Mucosa of rectum (tissue), 2 donors: Measurements from ENCODE around the gene TP53I11.
A peak's percentile ranks its signal among the peaks of the same experiment; 100 is the strongest.

Source experiments
- H3K27ac ChIP-seq, 2 donors: one replicate each; pipeline ENCODE4 v1.7.0; 2013; ENCODE audit warnings: inconsistent platforms in 2 of 2, low read depth in 2 of 2, low read length in 2 of 2
- H3K27me3 ChIP-seq, 2 donors: one replicate each; pipeline ENCODE4 v1.7.0; 2013; ENCODE audit warnings: low read length in 2 of 2; ENCODE audit not compliant: control insufficient read depth in 2 of 2, insufficient read depth in 2 of 2
- H3K36me3 ChIP-seq, 2 donors: one replicate each; pipeline ENCODE4 v1.7.0; 2013; ENCODE audit warnings: low read length in 2 of 2; ENCODE audit not compliant: control insufficient read depth in 2 of 2, insufficient read depth in 2 of 2
- H3K4me1 ChIP-seq, 2 donors: one replicate each; pipeline ENCODE4 v1.7.0; 2013; ENCODE audit warnings: low read length in 2 of 2, mild to moderate bottlenecking in 1 of 2; ENCODE audit not compliant: control insufficient read depth in 2 of 2, insufficient read depth in 2 of 2
- H3K4me3 ChIP-seq, 2 donors: one replicate each; pipeline ENCODE4 v1.7.0; 2013; ENCODE audit warnings: low read length in 2 of 2
- H3K9ac ChIP-seq, 2 donors: one replicate each; pipeline ENCODE4 v1.7.0; 2013; ENCODE audit warnings: low read length in 2 of 2, low read depth in 1 of 2, mild to moderate bottlenecking in 1 of 2
- H3K9me3 ChIP-seq, 2 donors: one replicate each; pipeline ENCODE4 v1.7.0; 2013; ENCODE audit warnings: low read length in 2 of 2; ENCODE audit not compliant: control insufficient read depth in 2 of 2
- donor health status: healthy.
- donor health status: Normal muscosa, but diverticular disease.

The TP53I11 gene

DNA sequence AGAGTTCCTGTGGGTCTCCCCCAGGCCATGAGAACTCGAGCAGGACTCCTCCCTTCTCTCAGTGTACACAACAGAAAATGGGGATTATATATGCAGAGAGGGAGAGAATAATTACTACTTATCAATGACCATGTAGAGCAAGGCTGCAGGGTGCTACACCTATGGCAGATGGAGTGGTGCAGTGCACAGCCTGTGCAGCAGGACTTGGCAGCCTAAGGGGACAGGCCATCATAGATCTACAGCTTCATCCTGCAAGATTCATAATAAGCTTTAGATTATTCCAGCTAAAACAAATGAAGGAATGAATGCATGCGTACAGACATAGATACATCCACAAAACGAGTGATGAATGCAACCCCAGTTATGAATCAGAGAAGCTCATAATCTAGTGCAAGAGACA, 8.4 kb upstream of the TP53I11 start:
- Histone ChIP-seq H3K9ac (peak overlapping the region in 1 of 2 donors; percentile 37), H3K9me3 (no peaks in the 10 kb centered on the region), H3K36me3 (no peaks in the 10 kb centered on the region), H3K4me1 (peaks cover 26 to 30% of the 10 kb centered on the region in 2 donors), H3K4me3 (no peak overlapping the region), H3K27me3 (no peaks in the 10 kb centered on the region), H3K27ac (peak overlapping the region; percentile 54 to 71)

GRCh38 chr11:44957776-44958564, 7.3 kb upstream of the TP53I11 start:
- Histone ChIP-seq H3K4me1 (peaks cover 31 to 32% of the 10 kb centered on the region in 2 donors), H3K4me3 (no peak overlapping the region), H3K9me3 (no peaks in the 10 kb centered on the region), H3K27me3 (no peaks in the 10 kb centered on the region), H3K9ac (no peak overlapping the region), H3K27ac (peak overlapping the region; percentile 54 to 71), H3K36me3 (no peaks in the 10 kb centered on the region)

DNA sequence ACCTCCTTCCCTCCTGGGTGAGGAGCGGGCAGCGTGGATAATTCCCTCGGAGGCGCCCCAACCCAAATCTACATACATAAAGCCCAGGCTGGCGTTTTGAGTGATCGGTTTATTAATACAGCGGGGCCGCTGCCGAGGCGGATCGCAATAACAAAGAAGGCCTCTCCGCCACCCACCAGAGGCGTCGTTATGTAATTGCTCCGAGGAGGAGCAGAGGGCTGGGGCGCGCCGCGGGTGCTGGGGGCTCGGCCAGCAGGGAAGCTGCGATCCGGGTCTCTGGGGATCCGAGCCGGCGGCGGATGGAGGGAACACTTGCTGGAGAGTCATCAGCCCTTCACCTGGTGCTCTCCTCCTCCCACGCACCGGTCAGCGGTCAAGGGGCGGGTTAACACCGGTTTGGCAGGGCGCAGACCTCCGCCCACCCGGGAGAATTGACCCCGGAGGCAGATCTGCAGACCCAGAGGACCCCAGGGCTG, 6.4 kb upstream of the TP53I11 start:
- Histone ChIP-seq H3K27ac (no peak overlapping the region), H3K9ac (no peak overlapping the region), H3K27me3 (no peaks in the 10 kb centered on the region), H3K9me3 (no peaks in the 10 kb centered on the region), H3K36me3 (no peaks in the 10 kb centered on the region), H3K4me3 (no peak overlapping the region), H3K4me1 (peaks cover 33 to 40% of the 10 kb centered on the region in 2 donors)

DNA sequence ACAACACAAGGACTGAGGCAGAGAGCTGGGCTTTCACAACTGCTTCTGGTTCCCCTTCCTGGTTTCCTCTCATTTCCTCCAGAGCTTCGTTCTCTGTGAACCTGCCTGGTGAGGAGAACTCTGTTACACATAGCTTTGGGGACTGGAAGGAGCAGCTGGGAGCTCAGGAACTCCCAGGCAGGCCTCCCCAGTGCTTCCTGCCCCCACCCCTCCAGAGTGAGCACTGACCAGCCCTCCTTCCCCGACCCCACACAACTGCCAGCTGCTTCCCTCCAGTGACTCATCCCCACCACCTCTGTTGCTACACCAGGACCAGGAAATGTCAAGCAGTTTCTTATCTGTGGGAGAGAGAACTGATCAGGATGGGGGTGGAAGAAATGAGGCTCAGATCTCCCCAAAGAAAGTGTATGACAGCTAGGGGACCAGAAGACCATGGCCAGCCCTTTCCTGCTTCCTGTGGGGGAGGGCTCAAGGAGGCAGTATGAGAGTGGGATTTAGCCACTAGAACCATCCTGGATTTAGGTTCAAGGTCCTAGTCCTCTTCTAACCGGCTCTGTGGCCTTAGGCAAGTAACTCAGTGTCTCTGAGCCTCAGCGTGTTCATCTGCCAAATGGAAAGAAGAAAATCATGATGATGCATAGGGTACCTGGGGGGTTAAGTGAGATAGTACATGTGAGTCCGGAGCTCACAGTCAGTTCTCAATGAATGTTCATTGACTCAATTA, 4.5 kb upstream of the TP53I11 start:
- Histone ChIP-seq H3K36me3 (no peaks in the 10 kb centered on the region), H3K9ac (peak overlapping the region in 1 of 2 donors; percentile 14), H3K4me1 (peaks cover 33 to 49% of the 10 kb centered on the region in 2 donors), H3K27ac (peak overlapping the region; percentile 53 to 60), H3K4me3 (no peak overlapping the region), H3K9me3 (no peaks in the 10 kb centered on the region), H3K27me3 (no peaks in the 10 kb centered on the region)

DNA sequence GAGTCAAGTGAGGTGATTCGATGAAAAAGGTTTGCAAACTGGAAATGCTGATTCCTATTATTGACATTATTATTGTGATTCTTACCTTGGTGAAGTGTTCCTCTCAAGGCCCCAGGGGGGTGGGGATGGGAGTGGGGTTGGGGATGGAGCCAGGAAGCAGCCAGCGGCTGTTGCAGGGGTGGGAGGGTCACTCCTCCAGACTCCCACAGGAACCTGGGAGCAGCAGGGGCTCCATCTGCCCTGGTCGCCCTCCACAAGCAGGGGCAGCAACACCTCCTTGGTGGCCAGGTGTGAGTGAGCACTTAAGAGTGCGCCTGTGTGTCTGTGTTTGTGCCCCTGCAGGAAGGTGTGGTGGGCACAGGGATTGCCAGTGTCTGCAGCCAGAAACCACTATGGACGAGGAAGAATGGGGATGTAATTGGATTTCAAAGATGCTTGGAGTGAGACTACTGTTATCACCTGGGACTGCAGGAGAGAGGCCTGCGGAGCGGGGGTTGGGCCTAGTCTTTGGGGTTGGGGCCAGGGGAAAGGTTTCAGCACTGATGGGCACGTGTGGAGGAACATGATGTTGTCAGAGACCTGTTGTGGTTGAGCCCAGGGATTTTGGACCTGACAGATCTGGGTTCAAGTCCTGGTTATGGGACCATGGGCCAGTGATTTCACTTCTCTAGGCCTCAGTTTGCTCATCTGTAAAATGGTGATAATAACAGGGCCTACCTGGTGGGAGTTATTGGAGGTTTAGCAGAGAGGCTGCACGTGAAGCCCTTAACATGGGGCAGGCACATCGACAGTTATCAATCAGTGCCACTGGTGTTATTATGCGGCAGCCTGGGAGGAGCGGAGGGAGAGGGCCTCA, 3.6 kb upstream of the TP53I11 start:
- Histone ChIP-seq H3K36me3 (no peaks in the 10 kb centered on the region), H3K27me3 (no peaks in the 10 kb centered on the region), H3K4me1 (peaks cover 33 to 49% of the 10 kb centered on the region in 2 donors), H3K9ac (peak overlapping the region in 1 of 2 donors; percentile 14), H3K4me3 (no peak overlapping the region), H3K9me3 (no peaks in the 10 kb centered on the region), H3K27ac (peak overlapping the region; percentile 53 to 60)

DNA sequence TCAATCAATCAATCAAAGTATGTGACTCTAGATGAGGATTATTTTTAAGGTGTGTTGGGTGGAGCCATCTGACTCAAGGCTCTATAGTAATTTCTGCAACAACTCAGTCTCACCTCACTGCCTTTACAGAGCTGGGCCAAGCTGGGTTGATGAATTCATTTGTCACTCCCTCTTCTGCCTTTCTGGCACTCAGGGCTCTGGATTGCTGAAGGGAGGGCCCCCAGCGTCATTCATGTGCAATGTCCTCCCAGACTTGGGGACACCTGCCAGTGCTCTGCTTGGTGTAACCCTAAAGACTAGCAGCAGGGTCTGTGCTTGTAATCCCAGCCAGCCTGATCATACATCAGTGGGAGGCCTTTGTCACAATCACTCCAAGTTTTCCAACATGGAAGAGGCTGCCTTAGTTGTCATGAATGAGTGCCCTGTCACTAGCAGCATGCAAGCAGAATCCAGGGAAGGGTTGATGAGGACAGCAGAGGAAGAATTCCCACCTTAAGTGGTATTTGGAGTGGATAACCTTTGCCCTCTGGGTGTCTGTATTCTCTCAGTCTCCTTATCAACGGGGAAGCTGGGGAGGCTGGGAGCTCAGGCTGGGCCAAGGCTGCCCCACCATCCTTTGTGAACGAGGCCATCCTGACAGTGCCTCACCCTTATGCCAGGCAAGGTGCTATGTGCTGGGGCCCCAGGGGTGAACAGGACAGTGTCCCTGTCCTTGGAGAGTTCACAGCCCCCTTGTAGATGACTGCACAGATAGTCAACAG, 2.0 kb upstream of the TP53I11 start:
- Histone ChIP-seq H3K36me3 (no peaks in the 10 kb centered on the region), H3K4me1 (peaks cover 25 to 44% of the 10 kb centered on the region in 2 donors), H3K27ac (peak overlapping the region; percentile 90 to 91), H3K9me3 (no peaks in the 10 kb centered on the region), H3K4me3 (no peak overlapping the region), H3K27me3 (no peaks in the 10 kb centered on the region), H3K9ac (no peak overlapping the region)

DNA sequence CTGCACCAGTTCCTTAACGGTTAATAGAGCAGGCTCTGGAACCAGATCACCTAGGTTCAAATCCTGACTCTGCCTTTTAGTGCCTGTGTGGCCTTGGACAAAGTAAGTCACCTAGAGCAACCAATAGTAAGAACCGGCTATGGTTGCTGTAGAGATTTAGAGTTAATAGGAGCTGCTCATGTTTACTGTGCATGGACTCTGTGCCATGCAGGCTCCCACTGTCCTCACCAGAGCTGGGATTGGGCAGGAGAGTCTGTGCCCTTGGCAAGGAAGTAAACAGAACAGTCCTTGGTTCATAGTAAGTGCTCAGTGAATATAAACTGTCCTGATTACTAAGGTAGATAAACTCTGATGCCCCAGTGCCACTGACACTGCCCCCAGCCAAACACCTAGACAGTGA, 1.4 kb upstream of the TP53I11 start:
- Histone ChIP-seq H3K4me1 (peaks cover 22 to 44% of the 10 kb centered on the region in 2 donors), H3K27ac (peak overlapping the region; percentile 90 to 91), H3K4me3 (no peak overlapping the region), H3K36me3 (no peaks in the 10 kb centered on the region), H3K9me3 (no peaks in the 10 kb centered on the region), H3K27me3 (no peaks in the 10 kb centered on the region), H3K9ac (no peak overlapping the region)

DNA sequence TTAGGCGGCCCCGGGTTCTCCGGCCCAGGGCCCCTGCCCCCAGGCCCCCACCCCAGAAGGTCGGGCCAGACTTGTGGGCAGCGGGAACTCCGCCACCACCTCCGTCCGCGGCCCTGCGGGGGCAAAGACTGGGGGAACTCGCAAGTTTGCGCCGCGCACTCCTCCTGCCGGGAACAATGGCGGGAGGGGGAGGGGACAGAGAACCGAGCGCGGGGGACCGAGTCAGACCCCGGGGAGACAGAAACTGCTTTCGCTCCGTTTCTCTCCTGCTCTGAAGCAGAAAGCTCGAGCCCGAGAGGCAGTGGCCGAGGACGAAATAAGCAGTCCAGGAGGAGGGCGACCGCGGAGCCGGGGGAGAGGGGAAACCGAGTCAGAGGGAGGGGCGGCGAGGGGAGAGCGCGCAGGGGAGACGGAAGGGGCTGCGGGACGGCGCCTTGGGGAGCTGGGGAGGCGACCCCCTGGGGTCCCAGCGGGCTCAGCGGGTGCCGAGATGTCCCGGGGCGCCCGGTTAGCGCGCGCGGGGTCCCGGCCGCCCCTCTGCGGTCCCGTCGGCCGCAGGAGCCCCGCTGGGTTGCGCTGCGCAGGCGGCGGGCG, 555 bp downstream of the TP53I11 start:
- H3K9ac ChIP-seq: peak overlapping the region; percentile 72 to 86
- peaks cover 4 to 7% of the 10 kb centered on the region in 2 donors for H3K36me3 ChIP-seq

More for the DNA sequence above, 555 bp downstream of the TP53I11 start:
- Histone ChIP-seq H3K4me1 (peaks cover 13 to 34% of the 10 kb centered on the region in 2 donors), H3K27ac (peak overlapping the region; percentile 90 to 91), H3K9me3 (no peaks in the 10 kb centered on the region), H3K4me3 (peak overlapping the region; percentile 80 to 81), H3K27me3 (no peaks in the 10 kb centered on the region)
